Mesenchymal stem cell (in vitro differentiated cells and primary cell): Measurements from ENCODE around the gene GALNT12.

Experiments used
- DNase-seq: peaks from one replicate; pipeline ENCODE4 v3.0.0-alpha.2; 2013
- H2AFZ ChIP-seq: one replicate; pipeline ENCODE4 v1.6.1; 2013; ENCODE audit warnings: low read depth, mild to moderate bottlenecking, control low read depth, inconsistent platforms, low read length, moderate library complexity
- H2AK5ac ChIP-seq: 2 replicates; pipeline ENCODE4 v1.6.1; 2013; ENCODE audit warnings: low read length, moderate library complexity, mild to moderate bottlenecking, inconsistent platforms; ENCODE audit not compliant: severe bottlenecking
- H2BK120ac ChIP-seq: one replicate; pipeline ENCODE4 v1.6.1; 2013; ENCODE audit warnings: low read depth, mild to moderate bottlenecking, inconsistent platforms, low read length, moderate library complexity
- H2BK12ac ChIP-seq, 2 experiments: one replicate each; pipeline ENCODE4 v1.6.1; 2013; ENCODE audit warnings: inconsistent platforms in 2 of 2, low read length in 2 of 2, mild to moderate bottlenecking in 2 of 2, moderate library complexity in 2 of 2, control low read depth in 1 of 2
- H2BK15ac ChIP-seq: one replicate; pipeline ENCODE4 v1.6.1; 2013; ENCODE audit warnings: mild to moderate bottlenecking, low read depth, inconsistent platforms; ENCODE audit not compliant: poor library complexity, severe bottlenecking
- H2BK5ac ChIP-seq: 2 replicates; pipeline ENCODE4 v1.6.1; 2013; ENCODE audit warnings: low read depth, mild to moderate bottlenecking, low read length, control low read depth, inconsistent platforms; ENCODE audit not compliant: poor library complexity, severe bottlenecking
- H3K14ac ChIP-seq, 2 experiments: one replicate each; pipeline ENCODE4 v1.6.1; 2013; ENCODE audit warnings: inconsistent platforms in 2 of 2, low read length in 2 of 2, control low read depth in 1 of 2, mild to moderate bottlenecking in 1 of 2, moderate library complexity in 1 of 2
- H3K18ac ChIP-seq, 2 experiments: one replicate each; pipeline ENCODE4 v1.6.1; 2013; ENCODE audit warnings: inconsistent platforms in 2 of 2, low read length in 2 of 2, control low read depth in 1 of 2, low read depth in 1 of 2, mild to moderate bottlenecking in 1 of 2
- H3K23ac ChIP-seq, 2 experiments: one replicate each; pipeline ENCODE4 v1.6.1; 2013; ENCODE audit warnings: inconsistent platforms in 2 of 2, low read length in 2 of 2, mild to moderate bottlenecking in 2 of 2, moderate library complexity in 2 of 2, control low read depth in 1 of 2
- H3K27ac ChIP-seq: 2 replicates; pipeline ENCODE4 v1.5.1; 2013; ENCODE audit warnings: mild to moderate bottlenecking, moderate library complexity, low read length, control low read depth, inconsistent platforms; ENCODE audit not compliant: poor library complexity, severe bottlenecking
- H3K27me3 ChIP-seq, 2 experiments: 2 replicates each; pipeline versions ENCODE4 v1.6.1 to v1.7.0; 2013; ENCODE audit warnings: low read length in 2 of 2, mild to moderate bottlenecking in 2 of 2, moderate library complexity in 2 of 2, control low read depth in 1 of 2, inconsistent platforms in 1 of 2; ENCODE audit not compliant: control insufficient read depth in 1 of 2, insufficient read depth in 1 of 2
- H3K36me3 ChIP-seq, 2 experiments: 2 replicates each; pipeline versions ENCODE4 v1.6.1 to v1.7.0; 2013; ENCODE audit warnings: low read length in 2 of 2, control low read depth in 1 of 2, inconsistent platforms in 1 of 2, low read depth in 1 of 2, mild to moderate bottlenecking in 1 of 2; ENCODE audit not compliant: insufficient read depth in 2 of 2, control insufficient read depth in 1 of 2
- H3K4ac ChIP-seq, 2 experiments: one replicate each; pipeline ENCODE4 v1.6.1; 2013; ENCODE audit warnings: inconsistent platforms in 2 of 2, low read length in 2 of 2, mild to moderate bottlenecking in 2 of 2, moderate library complexity in 2 of 2, control low read depth in 1 of 2, low read depth in 1 of 2
- H3K4me1 ChIP-seq: 2 replicates; pipeline ENCODE4 v1.6.1; 2013; ENCODE audit warnings: low read depth, low read length, control low read depth; ENCODE audit not compliant: control insufficient read depth, insufficient read depth
- H3K4me2 ChIP-seq: 2 replicates; pipeline ENCODE4 v1.6.1; 2013; ENCODE audit warnings: low read length, mild to moderate bottlenecking, inconsistent platforms; ENCODE audit not compliant: poor library complexity, severe bottlenecking
- H3K4me3 ChIP-seq, 2 experiments: 2 replicates each; pipeline versions ENCODE4 v1.5.1 to v1.7.0; 2013; ENCODE audit warnings: low read length in 2 of 2, mild to moderate bottlenecking in 2 of 2, control low read depth in 1 of 2, low read depth in 1 of 2; ENCODE audit not compliant: insufficient read depth in 1 of 2
- H3K79me1 ChIP-seq: replicated peaks from 2 replicates; pipeline ENCODE4 v1.6.1; 2013; ENCODE audit warnings: mild to moderate bottlenecking, control low read depth, low read length, inconsistent platforms; ENCODE audit not compliant: poor library complexity, severe bottlenecking
- H3K9ac ChIP-seq: 2 replicates; pipeline ENCODE4 v1.7.0; 2013; ENCODE audit warnings: mild to moderate bottlenecking, low read length, moderate library complexity
- H3K9me3 ChIP-seq: 2 replicates; pipeline ENCODE4 v1.7.0; 2013; ENCODE audit warnings: mild to moderate bottlenecking, low read length; ENCODE audit not compliant: control insufficient read depth
- H4K8ac ChIP-seq: one replicate; pipeline ENCODE4 v1.6.1; 2013; ENCODE audit warnings: inconsistent platforms, mild to moderate bottlenecking, low read length, moderate library complexity
- H4K91ac ChIP-seq: one replicate; pipeline ENCODE4 v1.6.1; 2013; ENCODE audit warnings: mild to moderate bottlenecking, low read length, inconsistent platforms
- WGBS: methylation state at CpG from one replicate; pipeline ENCODE4 v1.1.7; 2013; ENCODE audit warnings: mixed read lengths; 5-methylcytosine and 5-hydroxymethylcytosine counted together

GALNT12 gene

GRCh38 chr9:98787766-98788335 is 19.6 kb upstream of the GALNT12 start:
- H3K14ac ChIP-seq: no peak overlapping the region
- H2AFZ ChIP-seq: no peak overlapping the region
- H2BK12ac ChIP-seq: no peak overlapping the region

GRCh38 chr9:98789483-98790133 is 17.9 kb upstream of the GALNT12 start:
- no peak overlapping the region for H2AK5ac ChIP-seq
- no peak overlapping the region for H3K18ac ChIP-seq
- no peaks in the 10 kb centered on the region for H3K27me3 ChIP-seq
- H3K4me3 ChIP-seq: no peak overlapping the region
- peaks cover 33% of the 10 kb centered on the region for H3K4me1 ChIP-seq
- H3K36me3 ChIP-seq: peaks cover 25% of the 10 kb centered on the region in 2 experiments
- H3K27ac ChIP-seq: no peak overlapping the region
- no peak for DNase-seq
- H2BK12ac ChIP-seq: no peak overlapping the region
- H3K9ac ChIP-seq: no peak overlapping the region
- H3K79me1 ChIP-seq: peaks cover 35% of the 10 kb centered on the region
- 100% methylated on average over 5 of the region's 5 CpGs for WGBS
- no peak overlapping the region for H4K91ac ChIP-seq
- no peak overlapping the region for H2BK5ac ChIP-seq
- H2AFZ ChIP-seq: no peak overlapping the region
- H3K14ac ChIP-seq: no peak overlapping the region
- no peak overlapping the region for H3K4me2 ChIP-seq
- H3K9me3 ChIP-seq: no peaks in the 10 kb centered on the region
- no peak overlapping the region for H2BK15ac ChIP-seq
- H2BK120ac ChIP-seq: no peak overlapping the region
- no peak overlapping the region for H3K4ac ChIP-seq
- no peak overlapping the region for H4K8ac ChIP-seq
- no peak overlapping the region for H3K23ac ChIP-seq

More at GRCh38 chr9:98787766-98788335, 19.6 kb upstream of the GALNT12 start:
- 97% methylated on average over 12 of the region's 12 CpGs for WGBS
- H3K9me3 ChIP-seq: no peaks in the 10 kb centered on the region
- H3K4me2 ChIP-seq: no peak overlapping the region
- no peak overlapping the region for H3K27ac ChIP-seq
- H3K27me3 ChIP-seq: no peaks in the 10 kb centered on the region
- H3K9ac ChIP-seq: no peak overlapping the region
- no peak overlapping the region for H2AK5ac ChIP-seq
- H3K4me3 ChIP-seq: no peak overlapping the region
- H3K79me1 ChIP-seq: peaks cover 30% of the 10 kb centered on the region
- no peak overlapping the region for H3K18ac ChIP-seq
- no peak overlapping the region for H2BK15ac ChIP-seq
- H4K8ac ChIP-seq: no peak overlapping the region
- peaks cover 28% of the 10 kb centered on the region for H3K4me1 ChIP-seq
- H2BK120ac ChIP-seq: no peak overlapping the region
- no peak overlapping the region for H4K91ac ChIP-seq
- DNase-seq: no peak
- no peak overlapping the region for H3K23ac ChIP-seq
- peaks cover 35 to 41% of the 10 kb centered on the region in 2 experiments for H3K36me3 ChIP-seq
- no peak overlapping the region for H2BK5ac ChIP-seq
- no peak overlapping the region for H3K4ac ChIP-seq

- Histone ChIP-seq H3K4me1 (peaks cover 34% of the 10 kb centered on the region), H3K4ac (no peak overlapping the region), H2AK5ac (peak overlapping the region; percentile 82), H3K18ac (no peak overlapping the region), H3K27me3 (no peaks in the 10 kb centered on the region), H2BK120ac (no peak overlapping the region), H3K79me1 (peaks cover 37% of the 10 kb centered on the region), H3K14ac (no peak overlapping the region), H3K23ac (no peak overlapping the region), H3K9me3 (no peaks in the 10 kb centered on the region), H3K27ac (peak overlapping the region; percentile 59), H2BK15ac (no peak overlapping the region), H2AFZ (no peak overlapping the region), H3K36me3 (peaks cover 24 to 25% of the 10 kb centered on the region in 2 experiments), H4K91ac (no peak overlapping the region), H3K4me2 (no peak overlapping the region), H4K8ac (no peak overlapping the region), H2BK12ac (no peak overlapping the region), H2BK5ac (no peak overlapping the region), H3K9ac (no peak overlapping the region), H3K4me3 (no peak overlapping the region)
- DNase-seq: no peak
- 97% methylated on average over 25 of the region's 25 CpGs for WGBS
Measured at GRCh38 chr9:98790134-98790841, 17.2 kb upstream of the GALNT12 start.
